ENCODE measurements around the gene PPP2R5D.
"Not testable (repeated sequence)": the region's sequence is repeated elsewhere in the genome, so short reads cannot be mapped to it uniquely, and the experiment has no call there.

PPP2R5D gene

GRCh38 chr6:42996513-42996912, 12.1 kb downstream of the PPP2R5D start:
- DNase-seq: no peak

DNA sequence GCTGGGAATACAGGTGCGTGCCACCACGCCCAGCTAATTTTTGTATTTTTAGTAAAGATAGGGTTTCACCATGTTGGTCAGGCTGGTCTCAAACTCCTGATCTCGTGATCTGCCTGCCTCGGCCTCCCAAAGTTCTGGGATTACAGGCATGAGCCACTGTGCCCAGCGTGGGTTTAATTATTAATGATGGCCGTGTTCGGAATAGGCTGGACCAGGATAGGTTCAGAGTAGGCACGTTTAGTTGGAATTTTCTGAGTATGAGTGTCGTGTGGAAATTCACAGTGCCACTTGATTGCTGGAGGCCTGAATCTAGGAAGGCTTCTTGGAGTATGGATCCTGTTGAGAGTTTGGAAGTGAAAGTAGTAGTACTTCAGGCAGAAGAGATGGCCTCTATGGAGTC, 13.8 kb downstream of the PPP2R5D start:
- DNase-seq: not testable (repeated sequence)

- no peak for DNase-seq
Observed at GRCh38 chr6:43001843-43002242, 17.5 kb downstream of the PPP2R5D start.

GRCh38 chr6:43005844-43006243, 21.5 kb downstream of the PPP2R5D start:
- no peak for DNase-seq

GRCh38 chr6:43006251-43006650, 21.9 kb downstream of the PPP2R5D start:
- DNase-seq: no peak

- DNase-seq: no peak
Observed at GRCh38 chr6:43007126-43007525, 22.8 kb downstream of the PPP2R5D start.

- DNase-seq: peak; percentile 23 to 49
Observed at GRCh38 chr6:43009124-43009523, 24.8 kb downstream of the PPP2R5D start.

GRCh38 chr6:43011207-43011606, 26.8 kb downstream of the PPP2R5D start:
- DNase-seq: no peak

GRCh38 chr6:43012364-43012763, 28.0 kb downstream of the PPP2R5D start:
- DNase-seq: no peak

GRCh38 chr6:43013097-43013842, 28.9 kb downstream of the PPP2R5D start:
- DNase-seq: peak in 1 of 2 experiments; percentile 17

GRCh38 chr6:43013843-43014433, 29.6 kb downstream of the PPP2R5D start, which contains the start of the genes KLHDC3 and MEA1:
TSS of gene KLHDC3 (plus strand) at chr6:43014249. CDS start at chr6:43017193, 2,944 bp downstream.
TSS of gene MEA1 (minus strand) at chr6:43013946. CDS start at chr6:43013813, 133 bp downstream.
- peak; percentile 99 to 100 for DNase-seq

DNA sequence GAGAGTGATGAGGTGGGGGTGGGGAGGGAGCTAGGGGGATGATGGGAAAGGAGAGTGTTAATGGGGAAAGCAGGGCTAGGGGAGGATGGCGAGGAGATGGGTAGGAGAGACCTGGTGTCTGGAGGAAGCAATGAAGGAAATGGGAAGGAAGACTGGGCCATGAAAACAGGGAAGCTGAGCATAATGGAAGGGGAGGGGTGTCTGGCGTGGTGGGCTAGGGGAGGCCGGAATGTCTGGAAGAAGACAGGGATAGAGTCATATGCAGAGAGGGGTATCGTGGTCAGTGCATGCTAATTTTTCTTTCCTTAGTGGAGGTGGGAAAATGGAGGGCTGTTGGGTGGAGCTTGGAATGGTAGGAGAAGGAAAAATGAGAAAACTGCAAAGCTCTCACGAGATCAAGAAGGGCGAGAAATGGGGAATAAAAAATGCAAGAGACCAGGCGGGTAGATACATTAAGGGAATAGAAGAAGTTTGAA, 30.1 kb downstream of the PPP2R5D start:
- DNase-seq: no peak

- DNase-seq: no peak
Observed at GRCh38 chr6:43016176-43016942, 32.0 kb downstream of the PPP2R5D start.

DNA sequence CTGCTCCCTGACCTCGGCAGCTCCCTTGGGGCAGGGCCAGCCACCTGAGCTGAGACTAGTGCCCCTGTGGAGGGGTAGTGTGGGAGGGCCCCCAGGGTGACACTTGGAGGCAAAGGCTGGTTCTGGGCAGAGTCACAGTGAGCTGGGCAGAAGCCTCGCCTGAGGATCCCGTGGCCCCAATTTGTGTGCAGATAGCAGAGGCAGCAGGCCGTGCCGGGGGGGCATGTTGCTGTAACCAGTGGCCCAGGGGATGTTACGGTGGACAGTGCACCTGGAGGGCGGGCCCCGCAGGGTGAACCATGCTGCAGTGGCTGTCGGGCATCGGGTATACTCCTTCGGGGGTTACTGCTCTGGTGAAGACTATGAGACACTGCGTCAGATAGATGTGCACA, 32.6 kb downstream of the PPP2R5D start:
- no peak for DNase-seq

GRCh38 chr6:43019152-43019551, 34.8 kb downstream of the PPP2R5D start:
- no peak for DNase-seq

DNA sequence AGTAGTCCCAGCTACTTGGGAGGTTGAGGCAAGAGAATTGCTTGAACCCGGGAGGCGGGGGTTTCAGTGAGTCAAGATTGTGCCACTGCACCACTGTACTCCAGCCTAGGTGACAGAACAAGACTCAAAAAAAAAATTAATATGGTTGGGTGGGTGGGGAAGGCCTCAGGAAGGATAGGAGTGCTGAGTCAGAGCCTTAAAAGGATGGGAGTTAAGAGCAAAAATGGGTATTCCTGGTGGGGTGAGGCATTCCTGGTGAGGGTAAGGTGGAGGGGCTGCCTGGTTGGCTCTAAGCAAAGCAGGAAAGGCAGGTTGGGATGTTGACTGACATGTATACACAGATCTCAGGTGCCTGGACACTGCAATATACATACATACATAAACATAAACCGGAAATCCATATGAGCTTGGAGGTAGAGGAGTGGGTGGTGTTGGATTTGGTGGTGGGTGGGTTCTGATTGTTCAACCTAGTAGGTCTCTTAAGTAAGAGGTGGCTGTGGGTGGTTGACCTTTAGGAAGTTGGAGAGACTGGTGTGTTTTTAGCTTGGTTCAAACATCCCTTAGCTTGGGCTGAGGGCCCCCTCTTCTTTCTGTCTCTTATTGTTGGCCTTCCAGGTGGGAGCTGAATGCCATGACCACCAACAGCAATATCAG, 35.8 kb downstream of the PPP2R5D start:
- no peak for DNase-seq

DNA sequence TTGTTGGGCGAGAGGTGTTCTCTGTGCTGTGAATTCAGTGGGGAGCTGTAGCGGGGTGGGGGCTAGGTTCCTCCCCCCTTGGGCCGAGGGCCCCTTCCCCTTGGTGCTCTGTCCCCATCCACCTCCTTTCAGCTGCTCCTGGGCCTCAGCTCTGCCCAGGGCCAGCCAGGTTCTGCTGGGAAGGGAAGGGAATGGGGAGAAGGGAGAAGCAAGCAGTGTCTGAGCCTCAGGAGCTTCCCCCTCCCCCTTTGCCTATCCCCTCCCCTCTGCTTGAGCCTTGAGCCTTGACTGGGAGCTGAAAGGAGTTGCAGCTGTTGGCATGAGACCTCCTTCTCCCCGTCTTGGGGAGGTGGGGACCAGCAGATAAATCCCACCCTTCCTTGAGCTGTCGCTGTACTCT, 36.5 kb downstream of the PPP2R5D start:
- no peak for DNase-seq

GRCh38 chr6:43021270-43022047, 37.1 kb downstream of the PPP2R5D start, which contains the start of gene RRP36:
TSS of gene RRP36 (plus strand) at chr6:43021623. CDS start at chr6:43021655, 32 bp downstream.
- DNase-seq: peak; percentile 79 to 83

DNA sequence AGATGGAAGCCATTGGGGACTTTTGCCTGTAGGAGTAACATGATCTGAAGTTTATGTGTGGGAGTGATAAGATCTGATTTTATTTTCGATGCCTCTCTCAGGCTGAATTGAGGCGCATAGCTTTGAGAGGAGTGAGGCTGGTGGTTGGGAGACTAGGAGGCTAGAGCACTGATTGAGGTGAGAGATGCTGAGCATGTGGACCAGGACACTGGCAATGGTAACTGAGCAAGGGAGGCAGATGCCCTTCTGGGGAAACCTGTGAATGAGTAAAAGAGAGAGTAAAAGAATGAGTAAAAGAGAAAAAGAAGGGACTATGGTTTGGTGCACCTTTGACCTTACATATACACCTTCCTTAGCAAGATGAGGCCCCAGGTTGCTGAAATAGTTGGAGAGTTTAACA, 40.1 kb downstream of the PPP2R5D start:
- no peak for DNase-seq

DNA sequence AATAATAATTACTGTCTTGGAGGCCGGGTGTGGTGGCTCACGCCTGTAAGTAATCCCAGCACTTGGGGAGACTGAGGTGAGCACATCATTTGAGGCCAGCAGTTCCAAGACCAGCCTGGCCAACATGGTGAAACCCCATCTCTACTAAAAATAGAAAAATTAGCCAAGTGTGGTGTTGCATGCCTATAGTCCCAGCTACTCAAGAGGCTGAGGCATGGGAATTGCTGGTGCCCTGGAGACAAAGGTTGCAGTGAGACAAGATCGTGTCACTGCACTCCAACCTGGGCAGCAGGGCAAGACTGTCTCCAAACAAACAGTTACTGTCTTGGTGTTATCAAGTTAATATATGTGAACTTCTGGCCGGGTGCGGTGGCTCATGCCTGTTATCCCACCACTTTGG, 42.0 kb downstream of the PPP2R5D start:
- no peak for DNase-seq

GRCh38 chr6:43029120-43029519, 44.8 kb downstream of the PPP2R5D start:
- no peak for DNase-seq

- DNase-seq: no peak
Observed at GRCh38 chr6:43032326-43032725, 48.0 kb downstream of the PPP2R5D start.
